HepG2 (cell line): ENCODE data around the gene MYLK. TPM values are rescaled to one million over a fixed set of nuclear protein-coding genes. Genes with fewer than 3 reads are reported as not detected.

Experiments used
- ATAC-seq: fragments of 200-7000 bp; cut with Tn5 transposase; 3 replicates; pipeline ENCODE4 v1.9.1; 2020; ENCODE audit warnings: mild to moderate bottlenecking, moderate library complexity
- BruUV-seq: library from RNA; stranded (reverse); fragments of 400-500 nt; replicated peaks from 2 replicates; lab custom pipeline; 2021; lab: Mats Ljungman, UMichigan
- CTCF ChIA-PET: fragments of 300-600 bp; formaldehyde crosslinking; extraction: SDS; loops from one replicate; lab custom pipeline; 2021; ENCODE audit warnings: low total read pairs, inconsistent platforms, low intra/inter-chr PET ratio; lab: Yijun Ruan, JAX
- POLR2A ChIA-PET: fragments of 350-600 bp; sonication (Branson Sonifier 250); formaldehyde crosslinking; loops from one replicate; lab custom pipeline; 2020; ENCODE audit warnings: antibody characterized with exemption, inconsistent platforms; lab: Yijun Ruan, JAX
- DNase-seq: peaks from one replicate; pipeline ENCODE4 v3.0.0-alpha.2; 2015; ENCODE audit warnings: low spot score
- FAIRE-seq: peaks from 3 replicates; lab custom pipeline; 2011; peaks lifted over from hg19 to GRCh38; lab: Jason Lieb, UNC
- H2AFZ ChIP-seq: one replicate; pipeline ENCODE4 v1.6.1; 2011; ENCODE audit warnings: low read length, inconsistent platforms
- H3K27ac ChIP-seq: fragments of 300-600 bp; 3 replicates; pipeline ENCODE4 v1.8.0; 2011; ENCODE audit warnings: mixed run types, mild to moderate bottlenecking, mixed read lengths, low read length, inconsistent platforms; ENCODE audit not compliant: insufficient read depth; ENCODE audit errors: extremely low read length
- H3K27me3 ChIP-seq, 2 experiments: fragments of 200-600 bp in 1 of 2; 2 replicates in 1 of 2; 3 replicates in 1 of 2; pipeline versions ENCODE4 v1.6.0 to v1.8.0; 2011; ENCODE audit warnings: low read length in 2 of 2, mild to moderate bottlenecking in 2 of 2, moderate library complexity in 2 of 2, inconsistent platforms in 1 of 2; ENCODE audit not compliant: insufficient read depth in 2 of 2, control insufficient read depth in 1 of 2
- H3K36me3 ChIP-seq, 2 experiments: fragments of 200-600 bp in 1 of 2; replicated peaks in 1 of 2; 2 replicates in 1 of 2; 3 replicates in 1 of 2; pipeline versions ENCODE4 v1.5.1 to v1.8.0; 2011; ENCODE audit warnings: low read length in 2 of 2, inconsistent platforms in 1 of 2; ENCODE audit not compliant: insufficient read depth in 2 of 2, control insufficient read depth in 1 of 2
- H3K4me1 ChIP-seq: 2 replicates; pipeline ENCODE4 v1.5.1; 2012; ENCODE audit warnings: low read length, inconsistent platforms; ENCODE audit not compliant: insufficient read depth
- H3K4me2 ChIP-seq: 2 replicates; pipeline ENCODE4 v1.6.0; 2011; ENCODE audit warnings: low read depth, low read length, inconsistent platforms
- H3K4me3 ChIP-seq, 3 experiments: fragments of 200-600 bp in 1 of 3; sonication (generic), shearing (Covaris generic) in 1 of 3; replicated peaks in 1 of 3; 2 replicates each; pipeline ENCODE4 v1.5.1; 2011 to 2016; ENCODE audit warnings: low read length in 3 of 3, inconsistent platforms in 2 of 3, low read depth in 2 of 3, mild to moderate bottlenecking in 2 of 3, control low read depth in 1 of 3, mixed read lengths in 1 of 3; ENCODE audit not compliant: insufficient read depth in 1 of 3
- H3K79me2 ChIP-seq: one replicate; pipeline ENCODE4 v1.6.1; 2011; ENCODE audit warnings: low read length, inconsistent platforms; ENCODE audit not compliant: insufficient read depth
- H3K9ac ChIP-seq: 2 replicates; pipeline ENCODE4 v1.6.0; 2011; ENCODE audit warnings: mild to moderate bottlenecking, low read depth, low read length, inconsistent platforms; ENCODE audit not compliant: insufficient read depth
- H3K9me3 ChIP-seq: 2 replicates; pipeline ENCODE4 v1.5.1; 2012; ENCODE audit warnings: mild to moderate bottlenecking, low read length
- H4K20me1 ChIP-seq: 2 replicates; pipeline ENCODE4 v1.6.0; 2011; ENCODE audit warnings: inconsistent platforms, mild to moderate bottlenecking, low read length, moderate library complexity; ENCODE audit not compliant: insufficient read depth
- ELF1 ChIP-seq: sonication (generic); formaldehyde crosslinking; IDR thresholded peaks from 2 replicates; pipeline ENCODE4 v1.4.0; 2020; ENCODE audit warnings: missing genetic modification reagents
- PHB2 ChIP-seq: fragments of 450-650 bp; IDR thresholded peaks from 2 replicates; pipeline ENCODE4 v1.6.1; 2018; ENCODE audit not compliant: partially characterized antibody
- PRDM4 ChIP-seq: sonication (generic); formaldehyde crosslinking; IDR thresholded peaks from 2 replicates; pipeline ENCODE4 v1.9.0; 2021; ENCODE audit warnings: missing genetic modification reagents, borderline replicate concordance
- RCOR2 ChIP-seq: IDR thresholded peaks from 2 replicates; pipeline ENCODE4 v1.6.1; 2016; ENCODE audit warnings: missing biosample characterization, missing genetic modification reagents
- TBL1XR1 ChIP-seq: fragments of 150-350 bp; IDR thresholded peaks from 2 replicates; pipeline ENCODE4 v1.6.1; 2014; ENCODE audit warnings: borderline replicate concordance, low read length; ENCODE audit not compliant: partially characterized antibody
- USF2 ChIP-seq, 2 experiments: sonication (generic) in 1 of 2; formaldehyde crosslinking in 1 of 2; IDR thresholded peaks; 2 replicates each; pipeline versions ENCODE4 v1.5.1 to v1.6.1; 2011 to 2020; ENCODE audit warnings: borderline replicate concordance in 1 of 2, low read depth in 1 of 2, low read length in 1 of 2, mild to moderate bottlenecking in 1 of 2, missing genetic modification reagents in 1 of 2, moderate library complexity in 1 of 2
- ZBTB33 ChIP-seq: sonication (generic); formaldehyde crosslinking; IDR thresholded peaks from 2 replicates; pipeline ENCODE4 v1.4.0; 2020; ENCODE audit warnings: missing genetic modification reagents
- ZNF225 ChIP-seq: sonication (generic); formaldehyde crosslinking; IDR thresholded peaks from 2 replicates; pipeline ENCODE4 v1.4.0; 2020; ENCODE audit warnings: mild to moderate bottlenecking, missing genetic modification reagents
- ZNF747 ChIP-seq: sonication (generic); formaldehyde crosslinking; IDR thresholded peaks from 2 replicates; pipeline ENCODE4 v1.8.1; 2023; ENCODE audit warnings: missing genetic modification reagents, mild to moderate bottlenecking, borderline replicate concordance
- ZSCAN31 ChIP-seq: sonication (generic); formaldehyde crosslinking; IDR thresholded peaks from 2 replicates; pipeline ENCODE4 v1.5.0; 2020; ENCODE audit warnings: low read depth, mild to moderate bottlenecking, missing genetic modification reagents
- WGBS: methylation state at CpG from one replicate; pipeline ENCODE4 v1.1.6; 2017; ENCODE audit warnings: low lambda C conversion rate; 5-methylcytosine and 5-hydroxymethylcytosine counted together
- in situ Hi-C: cut with HindIII; loops from 2 replicates; pipeline ENCODE4 v1.10.0; 2017; ENCODE audit warnings: low pct_unique_long_range_greater_than_20kb; ENCODE audit not compliant: extremely low pct_ligation_motif_present
- intact Hi-C: fragments of 100-400 bp; cut with micrococcal nuclease; formaldehyde crosslinking; loops from one replicate; pipeline ENCODE4 v1.10.0; 2022; ENCODE audit not compliant: unreplicated experiment
- polyA plus RNA-seq, 8 experiments: library from polyadenylated mRNA; depleted of rRNA in 3 of 8; stranded (reverse) in 7 of 8; unstranded in 1 of 8; fragments of >200 nt; fragmentation: Illumina TruSeq in 4 of 8; extraction: Trizol in 4 of 8; gene quantifications; 2 replicates each; pipeline versions ENCODE4 v1.2.1 to v1.2.3, GENCODE V29; 2011 to 2016; ENCODE audit warnings: low read depth in 4 of 8, missing spikeins in 1 of 8, mixed read lengths in 1 of 8; ENCODE audit not compliant: insufficient read depth in 1 of 8
- total RNA-seq, 5 experiments: library from RNA; depleted of rRNA; stranded (reverse); fragments of >200 nt; fragmentation: Illumina TruSeq; extraction: Trizol; gene quantifications; 2 replicates each; pipeline ENCODE4 v1.2.3, GENCODE V29; 2016; ENCODE audit warnings: low read depth in 1 of 5
- TF ChIP-seq, protein P1 (sequence below): sonication (generic); formaldehyde crosslinking; IDR thresholded peaks from 2 replicates; pipeline ENCODE4 v1.4.0; 2020; ENCODE audit warnings: missing genetic modification reagents, low read depth, mild to moderate bottlenecking, borderline replicate concordance
- TF ChIP-seq, protein P2 (sequence below): sonication (generic); formaldehyde crosslinking; IDR thresholded peaks from 2 replicates; pipeline ENCODE4 v1.4.0; 2020; ENCODE audit warnings: mild to moderate bottlenecking, missing genetic modification reagents
- TF ChIP-seq, protein P3 (sequence below): sonication (generic); formaldehyde crosslinking; IDR thresholded peaks from 2 replicates; pipeline ENCODE4 v1.5.0; 2020; ENCODE audit warnings: mild to moderate bottlenecking, missing genetic modification reagents

MYLK gene
- total and polyA plus RNA-seq, 2 of the 13 experiments (the other 11 are each of a cell fraction or from before 2014, with no cell fraction given), result 10.6 to 34.9 TPM

DNA sequence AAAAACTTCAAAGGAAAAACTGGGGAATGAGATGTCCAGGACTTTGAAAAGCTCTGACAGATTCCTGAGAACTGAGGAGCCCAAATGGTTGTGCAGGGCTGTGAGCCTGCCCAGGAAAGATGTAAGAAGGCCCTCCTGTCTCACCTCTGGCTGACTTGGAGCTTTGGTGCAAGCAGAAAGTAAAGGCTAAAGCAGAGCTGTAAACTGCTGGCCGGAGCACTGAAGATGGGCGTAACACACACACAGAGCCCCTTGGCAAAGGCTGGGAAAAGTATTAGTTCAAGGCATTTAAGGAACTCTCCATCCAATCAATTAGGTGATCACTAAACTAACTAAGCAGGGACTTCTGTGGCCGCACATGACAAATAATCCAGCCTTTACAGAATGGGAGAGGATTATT, 155.1 kb downstream of the MYLK start (continued):
- TF ChIP-seq, protein P1, sequence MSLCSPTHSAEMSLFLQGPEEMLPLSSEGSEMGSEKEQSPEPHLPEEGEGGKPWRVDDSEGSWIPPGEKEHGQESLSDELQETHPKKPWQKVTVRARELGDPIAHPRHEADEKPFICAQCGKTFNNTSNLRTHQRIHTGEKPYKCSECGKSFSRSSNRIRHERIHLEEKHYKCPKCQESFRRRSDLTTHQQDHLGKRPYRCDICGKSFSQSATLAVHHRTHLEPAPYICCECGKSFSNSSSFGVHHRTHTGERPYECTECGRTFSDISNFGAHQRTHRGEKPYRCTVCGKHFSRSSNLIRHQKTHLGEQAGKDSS (CRISPR knock-in tag), result no peak
- no peak for TF ChIP-seq RCOR2
- no peak for TF ChIP-seq USF2 (IDR thresholded peaks at IDR 0.05; ENCODE audit: low read depth, low read length)
- no peak for TF ChIP-seq USF2 (CRISPR knock-in tag; IDR thresholded peaks at IDR 0.05; ENCODE audit: borderline replicate concordance)

GRCh38 chr3:123728014-123728413, 156.1 kb downstream of the MYLK start:
- no peak overlapping the region for H2AFZ ChIP-seq
- ChIA-PET POLR2A (no interaction called here), CTCF (no interaction called here)
- no peak overlapping the region for H3K27ac ChIP-seq
- H4K20me1 ChIP-seq, result no peaks in the 10 kb centered on the region
- no TSS peak for BruUV-seq
- ATAC-seq (no peak), FAIRE-seq (no peak), DNase-seq (no peak)
- no peaks in the 10 kb centered on the region for H3K27me3 ChIP-seq
- WGBS, result 78% methylated on average over 2 of the region's 2 CpGs
- in situ Hi-C loops, result no loop called here
- peaks cover 6 to 17% of the 10 kb centered on the region in 2 experiments; a peak in 4 of 5 replicates for H3K36me3 ChIP-seq
- peaks cover 13% of the 10 kb centered on the region for H3K4me1 ChIP-seq
- no peak overlapping the region for H3K9ac ChIP-seq
- H3K79me2 ChIP-seq, result no peaks in the 10 kb centered on the region
- no peak overlapping the region for H3K4me3 ChIP-seq
- intact Hi-C loops, result no loop called here
- no peak overlapping the region for H3K4me2 ChIP-seq
- no peaks in the 10 kb centered on the region for H3K9me3 ChIP-seq
- TF ChIP-seq, protein P2, sequence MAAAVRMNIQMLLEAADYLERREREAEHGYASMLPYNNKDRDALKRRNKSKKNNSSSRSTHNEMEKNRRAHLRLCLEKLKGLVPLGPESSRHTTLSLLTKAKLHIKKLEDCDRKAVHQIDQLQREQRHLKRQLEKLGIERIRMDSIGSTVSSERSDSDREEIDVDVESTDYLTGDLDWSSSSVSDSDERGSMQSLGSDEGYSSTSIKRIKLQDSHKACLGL (CRISPR knock-in tag), result no peak
- TF ChIP-seq ZNF225 (CRISPR knock-in tag) (no peak), ZBTB33 (CRISPR knock-in tag) (no peak), PHB2 (no peak), ELF1 (CRISPR knock-in tag) (no peak), ZSCAN31 (CRISPR knock-in tag) (no peak), ZNF747 (CRISPR knock-in tag) (no peak), PRDM4 (CRISPR knock-in tag) (no peak), TBL1XR1 (no peak)
- TF ChIP-seq, protein P3, sequence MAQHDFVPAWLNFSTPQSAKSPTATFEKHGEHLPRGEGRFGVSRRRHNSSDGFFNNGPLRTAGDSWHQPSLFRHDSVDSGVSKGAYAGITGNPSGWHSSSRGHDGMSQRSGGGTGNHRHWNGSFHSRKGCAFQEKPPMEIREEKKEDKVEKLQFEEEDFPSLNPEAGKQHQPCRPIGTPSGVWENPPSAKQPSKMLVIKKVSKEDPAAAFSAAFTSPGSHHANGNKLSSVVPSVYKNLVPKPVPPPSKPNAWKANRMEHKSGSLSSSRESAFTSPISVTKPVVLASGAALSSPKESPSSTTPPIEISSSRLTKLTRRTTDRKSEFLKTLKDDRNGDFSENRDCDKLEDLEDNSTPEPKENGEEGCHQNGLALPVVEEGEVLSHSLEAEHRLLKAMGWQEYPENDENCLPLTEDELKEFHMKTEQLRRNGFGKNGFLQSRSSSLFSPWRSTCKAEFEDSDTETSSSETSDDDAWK (CRISPR knock-in tag), result no peak
